Large intestine (tissue), 3 donors: ENCODE results near the gene CRABP1. TPM values are rescaled to one million over a fixed set of nuclear protein-coding genes. Genes with fewer than 3 reads are reported as not detected.
"Not testable (repeated sequence)": the region's sequence is repeated elsewhere in the genome, so short reads cannot be mapped to it uniquely, and the experiment has no call there.

ENCODE experiments used
- DNase-seq, 2 donors: peaks; one replicate each; pipeline versions ENCODE4 v3.0.0 to v3.0.0-alpha.2; 2013
- H3K27ac ChIP-seq: one replicate; pipeline ENCODE4 v1.5.1; 2013; ENCODE audit warnings: low read length
- H3K27me3 ChIP-seq: 2 replicates; pipeline ENCODE4 v1.6.1; 2013; ENCODE audit warnings: low read length; ENCODE audit not compliant: control insufficient read depth, insufficient read depth
- H3K36me3 ChIP-seq: 2 replicates; pipeline ENCODE4 v1.6.1; 2013; ENCODE audit warnings: low read length; ENCODE audit not compliant: control insufficient read depth, insufficient read depth
- H3K4me1 ChIP-seq: one replicate; pipeline ENCODE4 v1.6.1; 2013; ENCODE audit warnings: low read length; ENCODE audit not compliant: control insufficient read depth, insufficient read depth
- H3K4me3 ChIP-seq: one replicate; pipeline ENCODE4 v1.5.1; 2013; ENCODE audit warnings: low read length
- H3K9me3 ChIP-seq: one replicate; pipeline ENCODE4 v1.6.1; 2013; ENCODE audit warnings: mild to moderate bottlenecking, low read depth, low read length, moderate library complexity; ENCODE audit not compliant: control insufficient read depth
- WGBS: methylation state at CpG from one replicate; pipeline ENCODE4 v1.1.5; 2013; ENCODE audit warnings: low lambda C conversion rate; ENCODE audit not compliant: insufficient coverage; 5-methylcytosine and 5-hydroxymethylcytosine counted together
- polyA plus RNA-seq: library from polyadenylated mRNA; unstranded; fragments of 120-200 nt; gene quantifications from one replicate; pipeline ENCODE4 v1.2.1, GENCODE V29; 2013

Gene CRABP1
- polyA plus RNA-seq, 1 donor: 16.9 TPM

DNA sequence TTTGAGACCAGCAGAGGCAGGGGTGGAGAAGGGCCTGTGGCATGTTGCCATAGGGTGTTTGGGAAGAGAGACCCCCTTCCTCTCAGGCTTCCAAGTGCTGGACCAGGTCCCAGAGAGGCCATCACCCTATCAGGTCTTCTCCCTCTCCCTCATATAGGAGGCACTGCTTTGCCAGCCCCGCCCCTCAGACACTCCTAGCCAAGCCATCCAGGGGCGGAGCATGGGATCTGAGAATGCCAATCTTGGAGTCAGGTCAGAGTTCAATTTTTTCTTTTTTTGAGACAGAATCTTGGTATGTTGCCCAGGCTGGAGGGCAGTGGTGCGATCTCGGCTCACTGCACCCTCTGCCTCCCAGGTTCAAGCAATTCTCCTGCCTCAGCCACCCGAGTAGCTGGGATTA, 32.7 kb downstream of the CRABP1 start:
- DNase-seq: peak; percentile 73 to 86
- H3K36me3 ChIP-seq: no peaks in the 10 kb centered on the region
- peak overlapping the region; percentile 16 for H3K27ac ChIP-seq
- no CpG with 5 or more reads among the region's 5 CpGs for WGBS
- no peaks in the 10 kb centered on the region for H3K9me3 ChIP-seq
- peaks cover 30% of the 10 kb centered on the region for H3K4me1 ChIP-seq
- H3K27me3 ChIP-seq: no peaks in the 10 kb centered on the region
- no peak overlapping the region for H3K4me3 ChIP-seq

DNA sequence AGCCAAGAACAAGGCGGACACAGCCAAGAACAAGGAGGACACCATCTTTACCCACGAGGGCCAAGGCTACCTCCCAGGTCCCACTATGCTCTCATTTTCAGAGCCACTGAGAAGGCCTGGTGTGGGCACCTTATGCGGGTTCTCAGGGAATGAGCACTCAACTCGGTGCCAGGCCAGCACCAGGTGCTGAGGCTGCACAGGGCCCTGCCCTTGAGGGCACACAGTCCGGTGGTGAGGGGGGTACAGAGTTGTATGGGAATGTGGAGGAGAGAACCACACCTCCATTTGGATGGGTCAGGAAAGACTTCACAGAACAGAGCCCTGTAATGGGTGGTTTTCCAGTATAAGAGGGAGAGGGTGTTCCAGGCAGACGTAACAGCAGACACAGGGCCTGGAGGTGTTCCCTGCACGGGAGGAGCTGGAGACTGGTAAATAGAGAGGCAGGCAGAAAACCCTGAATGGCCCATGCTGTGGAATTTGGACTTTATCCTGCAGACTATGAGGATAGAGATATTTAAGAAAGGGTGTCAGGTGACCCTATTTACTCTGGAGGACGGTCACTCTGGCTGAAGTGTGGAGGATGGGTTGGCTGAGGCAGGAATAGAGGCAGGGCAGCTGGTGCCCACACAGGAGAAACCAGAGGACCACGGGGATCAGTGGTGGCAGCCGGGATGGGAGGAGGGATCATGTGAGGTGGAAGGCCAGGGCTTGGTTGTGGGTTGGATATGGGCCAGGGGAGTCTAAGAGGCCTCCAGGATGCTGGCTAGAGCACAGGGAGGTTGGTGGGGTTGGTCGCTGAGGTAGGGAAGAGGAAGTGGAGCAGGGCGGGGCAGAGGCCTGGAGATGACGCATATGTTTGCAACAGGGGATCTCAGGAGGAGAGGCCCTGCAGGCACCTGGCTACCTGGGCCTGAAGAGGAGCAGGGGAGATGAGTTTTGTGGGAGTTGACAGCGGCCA, 34.6 kb downstream of the CRABP1 start:
- WGBS: 20% methylated on average over 2 of the region's 14 CpGs
- peak; percentile 90 to 96 for DNase-seq
- Histone ChIP-seq H3K4me1 (peaks cover 30% of the 10 kb centered on the region), H3K36me3 (no peaks in the 10 kb centered on the region), H3K9me3 (no peaks in the 10 kb centered on the region), H3K27ac (peak overlapping the region; percentile 91), H3K27me3 (no peaks in the 10 kb centered on the region), H3K4me3 (no peak overlapping the region)

DNA sequence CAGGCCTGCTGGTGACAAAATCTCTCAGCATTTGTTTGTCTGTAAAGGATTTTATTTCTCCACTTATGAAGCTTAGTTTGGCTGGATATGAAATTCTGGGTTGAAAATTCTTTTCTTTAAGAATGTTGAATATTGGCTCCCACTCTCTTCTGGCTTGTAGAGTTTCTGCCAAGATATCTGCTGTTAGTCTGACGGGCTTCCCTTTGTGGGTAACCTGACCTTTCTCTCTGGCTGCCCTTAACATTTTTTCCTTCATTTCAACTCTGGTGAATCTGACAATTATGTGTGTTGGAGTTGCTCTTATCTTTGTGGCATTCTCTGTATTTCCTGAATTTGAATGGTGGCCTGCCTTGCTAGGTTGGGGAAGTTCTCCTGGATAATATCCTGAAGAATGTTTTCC, 40.0 kb downstream of the CRABP1 start:
- not testable (repeated sequence) for H3K27ac ChIP-seq, H3K27me3 ChIP-seq, H3K4me1 ChIP-seq, H3K4me3 ChIP-seq, DNase-seq, H3K36me3 ChIP-seq, H3K9me3 ChIP-seq
- no CpG with 5 or more reads among the region's 1 CpG for whole genome bisulfite sequencing

DNA sequence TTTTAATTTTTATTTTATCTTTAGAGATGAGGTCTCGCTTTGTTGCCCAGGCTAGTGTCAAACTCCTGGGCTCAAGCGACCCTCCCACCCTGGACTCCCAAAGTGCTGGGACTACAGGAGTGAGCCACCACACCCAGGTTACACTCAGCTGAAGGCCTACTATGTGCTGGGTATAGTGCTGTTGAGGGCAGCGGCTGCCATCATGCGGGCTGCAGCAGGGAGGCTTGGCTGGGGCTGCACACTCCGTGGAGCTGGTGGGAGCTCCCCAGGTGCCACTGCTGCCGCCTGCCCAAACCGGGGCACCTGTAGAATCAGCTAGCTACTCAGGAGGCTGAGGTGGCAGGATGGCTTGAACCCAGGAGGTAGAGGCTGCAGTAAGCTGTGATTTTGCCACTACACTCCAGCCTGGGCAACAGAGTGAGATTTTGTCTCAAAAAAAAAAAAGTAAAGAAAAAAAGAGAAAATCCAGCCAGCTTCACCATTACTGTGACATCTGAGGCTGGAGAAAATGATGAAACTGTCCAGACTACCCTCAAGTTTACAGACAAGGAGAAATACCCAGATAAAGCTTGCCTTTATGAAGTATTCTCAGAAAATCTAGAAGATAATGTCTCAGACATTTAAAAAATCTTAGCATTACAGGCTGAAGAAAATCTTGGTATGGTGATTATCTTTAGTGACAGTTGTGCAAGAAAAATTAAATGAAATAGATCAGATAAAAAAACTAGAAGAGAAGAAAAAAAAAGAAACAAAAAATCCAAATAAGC, 42.1 kb downstream of the CRABP1 start:
- WGBS: no CpG with 5 or more reads among the region's 7 CpGs
- no peak overlapping the region for H3K4me3 ChIP-seq
- H3K27me3 ChIP-seq: no peaks in the 10 kb centered on the region
- no peak for DNase-seq
- H3K9me3 ChIP-seq: no peaks in the 10 kb centered on the region
- no peak overlapping the region for H3K27ac ChIP-seq
- H3K36me3 ChIP-seq: no peaks in the 10 kb centered on the region
- H3K4me1 ChIP-seq: no peaks in the 10 kb centered on the region

DNA sequence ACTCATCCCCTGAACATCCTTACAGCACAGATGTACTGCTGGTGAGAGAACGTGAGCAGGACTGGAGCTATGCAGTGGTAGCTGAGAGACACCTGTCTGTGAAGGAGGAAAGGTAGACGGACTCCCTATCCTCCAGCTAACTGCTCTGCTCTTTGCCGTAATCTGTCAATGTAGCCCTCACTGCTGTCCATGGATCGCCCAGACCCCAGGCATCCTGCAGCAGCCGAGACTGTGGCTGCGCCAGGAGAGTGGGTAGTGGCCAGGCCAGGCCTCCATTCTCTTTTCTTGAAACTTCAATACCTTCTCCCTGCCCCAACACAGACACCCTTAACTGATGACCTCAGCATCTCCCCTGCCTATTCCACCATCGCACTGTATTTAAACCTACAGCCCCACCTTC, 44.5 kb downstream of the CRABP1 start:
- no peaks in the 10 kb centered on the region for H3K36me3 ChIP-seq
- no peak overlapping the region for H3K27ac ChIP-seq
- 83% methylated on average over 1 of the region's 7 CpGs for WGBS
- no peaks in the 10 kb centered on the region for H3K27me3 ChIP-seq
- no peak overlapping the region for H3K4me3 ChIP-seq
- H3K4me1 ChIP-seq: no peaks in the 10 kb centered on the region
- H3K9me3 ChIP-seq: no peaks in the 10 kb centered on the region
- DNase-seq: no peak

DNA sequence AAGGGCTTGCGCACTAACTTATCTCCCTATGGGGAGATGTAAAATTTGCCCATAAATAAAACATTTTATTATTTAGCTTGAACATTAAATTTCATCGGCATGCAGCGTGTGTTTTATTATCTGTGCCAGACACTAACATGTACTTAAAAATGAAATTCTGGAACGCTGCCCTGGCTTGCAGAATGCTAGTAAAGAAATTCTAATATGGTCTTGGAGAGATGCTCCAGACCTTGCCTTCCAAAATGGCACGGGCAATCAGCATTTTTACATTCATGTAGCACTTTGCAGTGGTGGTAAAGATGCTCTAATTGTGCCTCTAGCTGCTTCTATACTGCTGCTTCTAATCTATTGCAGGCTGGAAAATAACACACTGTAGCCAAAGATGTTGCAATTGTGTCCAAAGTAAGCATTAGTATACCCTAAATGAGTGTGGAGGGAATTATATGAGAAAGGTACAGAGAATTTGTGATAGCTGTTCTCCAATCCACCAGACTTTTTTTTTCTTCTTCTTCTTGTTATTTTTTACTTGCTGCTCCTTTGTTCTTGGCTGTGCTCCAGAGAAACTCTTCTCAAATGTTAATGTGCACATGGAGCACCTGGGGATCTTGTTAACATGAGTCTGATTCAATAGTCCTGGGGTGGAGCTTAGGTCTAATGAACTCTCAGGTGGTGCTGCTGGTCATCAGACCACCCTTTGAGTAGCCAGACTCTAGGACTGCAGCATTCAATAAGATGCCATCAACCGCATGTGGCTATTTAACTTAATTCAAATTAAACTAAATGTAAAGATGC, 47.3 kb downstream of the CRABP1 start:
- H3K27me3 ChIP-seq: no peaks in the 10 kb centered on the region
- no peak for DNase-seq
- H3K4me3 ChIP-seq: no peak overlapping the region
- H3K36me3 ChIP-seq: no peaks in the 10 kb centered on the region
- no peaks in the 10 kb centered on the region for H3K9me3 ChIP-seq
- H3K4me1 ChIP-seq: no peaks in the 10 kb centered on the region
- H3K27ac ChIP-seq: no peak overlapping the region
- WGBS: no CpG with 5 or more reads among the region's 6 CpGs

DNA sequence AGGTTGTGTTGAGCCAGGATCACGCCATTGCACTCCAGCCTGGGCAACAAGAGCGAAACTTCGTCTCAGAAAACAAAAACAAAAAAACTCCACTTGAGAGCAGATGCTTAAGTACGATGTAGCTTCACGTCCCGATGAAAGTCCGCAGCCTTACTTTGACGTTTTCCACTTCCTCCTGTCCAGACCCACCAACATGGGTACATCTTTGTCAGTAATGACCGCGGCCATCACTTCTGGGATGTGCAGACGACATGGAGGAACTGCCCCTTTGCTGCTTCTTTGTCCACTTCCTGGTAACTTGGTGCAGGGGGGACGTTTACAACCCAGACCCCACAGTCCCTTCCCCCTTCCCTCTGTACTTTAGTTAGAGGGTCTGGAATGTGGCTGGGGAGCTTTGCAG, 48.7 kb downstream of the CRABP1 start:
- H3K27ac ChIP-seq: no peak overlapping the region
- 79% methylated on average over 5 of the region's 12 CpGs for WGBS
- H3K27me3 ChIP-seq: no peaks in the 10 kb centered on the region
- no peak for DNase-seq
- H3K9me3 ChIP-seq: no peaks in the 10 kb centered on the region
- H3K36me3 ChIP-seq: no peaks in the 10 kb centered on the region
- no peaks in the 10 kb centered on the region for H3K4me1 ChIP-seq
- no peak overlapping the region for H3K4me3 ChIP-seq

DNA sequence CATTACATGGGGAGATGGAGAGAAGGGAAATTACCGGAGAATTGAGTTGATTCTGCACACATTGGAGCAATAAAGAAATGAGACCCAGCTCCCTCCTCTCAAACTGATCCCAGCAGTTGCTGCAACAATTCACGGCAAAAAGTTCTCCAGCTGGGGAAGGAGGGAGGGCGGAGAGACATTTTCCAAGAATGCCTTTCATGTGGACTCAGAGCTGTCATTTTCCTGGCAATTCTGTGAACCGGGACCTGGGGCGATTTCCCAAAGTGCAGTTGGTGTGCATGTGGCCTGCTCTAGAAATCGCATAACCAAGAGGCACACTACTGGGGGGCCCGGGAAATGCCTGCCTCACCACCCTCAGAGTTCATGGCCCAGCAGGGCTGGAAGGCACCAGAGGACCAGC, 49.2 kb downstream of the CRABP1 start:
- peaks cover 4% of the 10 kb centered on the region for H3K4me1 ChIP-seq
- no peaks in the 10 kb centered on the region for H3K9me3 ChIP-seq
- H3K27ac ChIP-seq: no peak overlapping the region
- no CpG with 5 or more reads among the region's 7 CpGs for WGBS
- H3K4me3 ChIP-seq: no peak overlapping the region
- H3K27me3 ChIP-seq: no peaks in the 10 kb centered on the region
- DNase-seq: no peak
- H3K36me3 ChIP-seq: no peaks in the 10 kb centered on the region

DNA sequence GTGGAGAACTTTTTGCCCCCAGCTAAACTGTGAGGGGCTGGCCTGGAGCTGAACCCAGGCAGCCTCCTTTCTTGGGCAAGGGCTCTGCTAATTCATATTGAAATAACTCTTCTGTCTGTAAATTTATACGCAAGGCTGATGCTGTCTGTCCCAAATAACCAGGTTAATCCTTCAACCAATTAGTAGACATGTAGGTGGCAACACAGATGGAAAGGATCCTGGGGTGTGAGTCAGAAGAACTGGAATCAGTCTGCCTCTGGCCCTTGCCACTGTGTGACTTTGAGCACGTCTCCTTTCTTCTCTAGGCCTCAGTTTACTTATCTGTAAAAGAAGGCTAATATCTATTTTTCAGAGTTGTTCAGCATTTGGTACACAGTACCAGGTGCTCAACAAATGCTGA, 49.6 kb downstream of the CRABP1 start:
- no CpG with 5 or more reads among the region's 2 CpGs for WGBS
- Histone ChIP-seq H3K27ac (no peak overlapping the region), H3K4me3 (no peak overlapping the region), H3K36me3 (no peaks in the 10 kb centered on the region), H3K27me3 (no peaks in the 10 kb centered on the region), H3K4me1 (peaks cover 4% of the 10 kb centered on the region), H3K9me3 (no peaks in the 10 kb centered on the region)
- no peak for DNase-seq

DNA sequence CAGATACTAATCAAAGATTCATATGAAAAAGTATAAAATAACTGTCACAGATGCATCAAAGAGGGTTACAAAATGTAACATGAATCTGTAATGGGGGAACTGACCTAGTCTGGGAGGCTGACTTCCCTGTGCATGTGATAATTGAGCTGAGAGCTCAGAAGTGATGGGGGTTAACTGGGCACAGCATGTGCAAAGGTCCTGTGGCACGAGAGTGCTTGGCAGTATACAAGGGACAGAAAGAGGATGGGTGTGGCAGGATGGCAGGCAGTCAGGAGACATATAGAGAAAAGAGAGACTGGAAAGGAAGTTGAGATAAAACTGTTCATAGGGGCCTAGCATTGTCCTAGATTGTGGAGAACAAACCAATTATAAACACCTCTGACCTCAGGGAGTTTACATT, 50.1 kb downstream of the CRABP1 start:
- Histone ChIP-seq H3K9me3 (no peaks in the 10 kb centered on the region), H3K27me3 (no peaks in the 10 kb centered on the region), H3K36me3 (no peaks in the 10 kb centered on the region), H3K27ac (no peak overlapping the region), H3K4me3 (no peak overlapping the region), H3K4me1 (peaks cover 4% of the 10 kb centered on the region)
- WGBS: 100% methylated on average over 1 of the region's 1 CpG
- no peak for DNase-seq
